Fibroblast of lung (primary cell): ENCODE results near the gene SLC25A23. TPM values are rescaled to one million over a fixed set of nuclear protein-coding genes. Genes with fewer than 3 reads are reported as not detected.

ENCODE experiments used
- DNase-seq, 2 donors: peaks; one replicate each; pipeline versions ENCODE4 v3.0.0 to v3.0.0-alpha.2; 2010; ENCODE audit warnings: low read depth in 2 of 2
- H2AFZ ChIP-seq: 2 replicates; pipeline ENCODE4 v1.5.1; 2012; ENCODE audit warnings: low read length, control low read depth, inconsistent platforms
- H3K27ac ChIP-seq: 2 replicates; pipeline ENCODE4 v1.5.1; 2011; ENCODE audit warnings: low read length, control low read depth; ENCODE audit not compliant: insufficient read depth
- H3K27me3 ChIP-seq: 2 replicates; pipeline ENCODE4 v1.5.1; 2011; ENCODE audit warnings: mild to moderate bottlenecking, low read length; ENCODE audit not compliant: control insufficient read depth, insufficient read depth
- H3K36me3 ChIP-seq: 2 replicates; pipeline ENCODE4 v1.5.1; 2011; ENCODE audit warnings: low read length; ENCODE audit not compliant: control insufficient read depth, insufficient read depth
- H3K4me1 ChIP-seq: 2 replicates; pipeline ENCODE4 v1.5.1; 2011; ENCODE audit warnings: low read length; ENCODE audit not compliant: control insufficient read depth, insufficient read depth; ENCODE audit errors: extremely low read depth
- H3K4me2 ChIP-seq: 2 replicates; pipeline ENCODE4 v1.5.1; 2011; ENCODE audit warnings: low read length, control low read depth; ENCODE audit not compliant: insufficient read depth; ENCODE audit errors: extremely low read depth
- H3K4me3 ChIP-seq, 4 experiments: fragments of 200-600 bp in 1 of 4; sonication (generic) in 1 of 4; replicated peaks in 1 of 4; 2 replicates each; pipeline ENCODE4 v1.5.1; 2011 to 2016; ENCODE audit warnings: low read length in 4 of 4, low read depth in 3 of 4, mild to moderate bottlenecking in 3 of 4, control low read depth in 2 of 4, inconsistent platforms in 1 of 4, mixed read lengths in 1 of 4; ENCODE audit not compliant: insufficient read depth in 1 of 4; ENCODE audit errors: control extremely low read depth in 1 of 4
- H3K79me2 ChIP-seq: 2 replicates; pipeline ENCODE4 v1.5.1; 2012; ENCODE audit warnings: mild to moderate bottlenecking, low read length, inconsistent platforms; ENCODE audit not compliant: control insufficient read depth, insufficient read depth
- H3K9ac ChIP-seq: 2 replicates; pipeline ENCODE4 v1.5.1; 2011; ENCODE audit warnings: mild to moderate bottlenecking, low read length, control low read depth; ENCODE audit not compliant: insufficient read depth
- H3K9me3 ChIP-seq: 2 replicates; pipeline ENCODE4 v1.5.1; 2012; ENCODE audit warnings: low read depth, low read length; ENCODE audit not compliant: control insufficient read depth, insufficient read depth
- H4K20me1 ChIP-seq: 2 replicates; pipeline ENCODE4 v1.5.1; 2011; ENCODE audit warnings: low read length; ENCODE audit not compliant: control insufficient read depth, insufficient read depth; ENCODE audit errors: extremely low read depth
- CTCF ChIP-seq, 2 donors: IDR thresholded peaks in 1 of 2; conservative IDR thresholded peaks in 1 of 2; 1 replicate in 1 of 2; 2 replicates in 1 of 2; pipeline ENCODE4 v1.5.1; 2011 to 2012; ENCODE audit warnings: low read length in 2 of 2, control low read depth in 1 of 2, inconsistent platforms in 1 of 2, low read depth in 1 of 2, mild to moderate bottlenecking in 1 of 2
- EZH2 ChIP-seq: IDR thresholded peaks from 2 replicates; pipeline ENCODE4 v1.5.1; 2012; ENCODE audit warnings: low read length, control low read depth, mild to moderate bottlenecking; ENCODE audit errors: missing control alignments
- polyA plus RNA-seq, 2 donors: library from polyadenylated mRNA; depleted of rRNA in 1 of 2; stranded (reverse) in 1 of 2; unstranded in 1 of 2; fragments of >200 nt; gene quantifications; 2 replicates each; pipeline ENCODE4 v1.2.1, GENCODE V29; 2011 to 2012; ENCODE audit warnings: missing spikeins in 1 of 2
- total RNA-seq: library from RNA; depleted of rRNA; stranded (reverse); fragments of >200 nt; gene quantifications from 2 replicates; pipeline ENCODE4 v1.2.1, GENCODE V29; 2014

Gene SLC25A23
- total and polyA plus RNA-seq, 2 donors (not counting 1 experiment from before 2014, with no cell fraction given): 7.9 to 33.9 TPM

- no peak overlapping the region for H3K4me3 ChIP-seq
- no peak overlapping the region for H3K27ac ChIP-seq
- peaks cover 49% of the 10 kb centered on the region for H3K36me3 ChIP-seq
- peaks cover 32% of the 10 kb centered on the region for H3K79me2 ChIP-seq
- TF ChIP-seq CTCF (conservative IDR thresholded peaks at IDR 0.05 in 1 of 2, IDR thresholded peaks at IDR 0.05 in 1 of 2; ENCODE audit: low read depth in 1 of 2, low read length in 2 of 2) (no peak), EZH2 (no peak)
- H3K27me3 ChIP-seq: no peaks in the 10 kb centered on the region
- peaks cover 2% of the 10 kb centered on the region for H4K20me1 ChIP-seq
- H3K4me1 ChIP-seq: no peaks in the 10 kb centered on the region
- H3K9ac ChIP-seq: no peak overlapping the region
- no peak overlapping the region for H2AFZ ChIP-seq
- H3K4me2 ChIP-seq: no peak overlapping the region
- H3K9me3 ChIP-seq: no peaks in the 10 kb centered on the region
- no peak for DNase-seq
Measured at GRCh38 chr19:6416658-6417405, 42.8 kb downstream of the SLC25A23 start.

- peaks cover 42% of the 10 kb centered on the region for H3K36me3 ChIP-seq
- H3K9me3 ChIP-seq: no peaks in the 10 kb centered on the region
- no peak overlapping the region for H3K9ac ChIP-seq
- no peaks in the 10 kb centered on the region for H3K27me3 ChIP-seq
- H3K4me1 ChIP-seq: no peaks in the 10 kb centered on the region
- no peak for DNase-seq
- no peak overlapping the region for H3K4me2 ChIP-seq
- H4K20me1 ChIP-seq: no peaks in the 10 kb centered on the region
- peaks cover 20% of the 10 kb centered on the region for H3K79me2 ChIP-seq
- no peak for TF ChIP-seq CTCF (conservative IDR thresholded peaks at IDR 0.05 in 1 of 2, IDR thresholded peaks at IDR 0.05 in 1 of 2; ENCODE audit: low read depth in 1 of 2, low read length in 2 of 2)
- no peak for TF ChIP-seq EZH2
- no peak overlapping the region for H3K27ac ChIP-seq
- no peak overlapping the region for H3K4me3 ChIP-seq
- H2AFZ ChIP-seq: no peak overlapping the region
Measured at GRCh38 chr19:6415591-6416190, 43.9 kb downstream of the SLC25A23 start.

GRCh38 chr19:6414793-6415590, 44.6 kb downstream of the SLC25A23 start:
- Histone ChIP-seq H3K27me3 (no peaks in the 10 kb centered on the region), H3K36me3 (peaks cover 38% of the 10 kb centered on the region), H3K4me2 (no peak overlapping the region), H3K4me3 (no peak overlapping the region), H4K20me1 (no peaks in the 10 kb centered on the region), H3K9me3 (no peaks in the 10 kb centered on the region), H3K27ac (no peak overlapping the region), H2AFZ (no peak overlapping the region), H3K9ac (no peak overlapping the region), H3K4me1 (no peaks in the 10 kb centered on the region), H3K79me2 (peaks cover 13% of the 10 kb centered on the region)
- TF ChIP-seq EZH2 (no peak), CTCF (conservative IDR thresholded peaks at IDR 0.05 in 1 of 2, IDR thresholded peaks at IDR 0.05 in 1 of 2; ENCODE audit: low read depth in 1 of 2, low read length in 2 of 2) (no peak)
- no peak for DNase-seq
